GM13977 (cell line): Measurements from ENCODE around the gene GMDS.
A peak's percentile ranks its signal among the peaks of the same experiment; 100 is the strongest.

ENCODE experiments used
- DNase-seq: peaks from one replicate; pipeline ENCODE4 v3.0.0; 2012; ENCODE audit warnings: low spot score
- CTCF ChIP-seq: IDR thresholded peaks from 2 replicates; pipeline ENCODE4 v1.5.1; 2012; ENCODE audit warnings: mild to moderate bottlenecking, control low read depth; ENCODE audit not compliant: insufficient read depth; ENCODE audit errors: extremely low read depth, missing control alignments
- in situ Hi-C: fragments of 300-500 bp; cut with MboI; formaldehyde crosslinking; loops from one replicate; pipeline ENCODE4 v1.12.0; 2022; ENCODE audit warnings: low sequenced_read_pairs, low pct_unique_long_range_greater_than_20kb, mixed read lengths, inconsistent platforms; ENCODE audit not compliant: unreplicated experiment

GMDS gene

GRCh38 chr6:1604158-1605003 lies 641.0 kb downstream of the GMDS start:
- DNase-seq, result peak; percentile 90
- TF ChIP-seq CTCF, result peak; percentile 95
- in situ Hi-C loops, result loop anchor here (25.0 kb wide), 1 partner anchor 508 kb away; no protein-coding TSS in a partner anchor

- DNase-seq, result no peak
- TF ChIP-seq CTCF, result no peak
- in situ Hi-C loops, result loop anchor here (25.0 kb wide), 1 partner anchor 509 kb away; no protein-coding TSS in a partner anchor
These were observed 641.7 kb downstream of the GMDS start for GRCh38 chr6:1603708-1604107.

GRCh38 chr6:1602049-1602713 lies 643.2 kb downstream of the GMDS start:
- in situ Hi-C loops, result loop anchor here (25.0 kb wide), 1 partner anchor 510 kb away; no protein-coding TSS in a partner anchor
- TF ChIP-seq CTCF, result no peak

GRCh38 chr6:1601158-1602048 lies 644.0 kb downstream of the GMDS start:
- TF ChIP-seq CTCF, result no peak
- in situ Hi-C loops, result loop anchor here (25.0 kb wide), 1 partner anchor 511 kb away; no protein-coding TSS in a partner anchor

More at GRCh38 chr6:1602049-1602713, 643.2 kb downstream of the GMDS start:
- DNase-seq, result no peak

GRCh38 chr6:1600764-1601157 lies 644.6 kb downstream of the GMDS start:
- no peak for TF ChIP-seq CTCF
- in situ Hi-C loops, result loop anchor here (25.0 kb wide), 1 partner anchor 512 kb away; no protein-coding TSS in a partner anchor
- no peak for DNase-seq

More at GRCh38 chr6:1601158-1602048, 644.0 kb downstream of the GMDS start:
- no peak for DNase-seq

- TF ChIP-seq CTCF, result no peak
- no peak for DNase-seq
- in situ Hi-C loops, result loop anchor here (25.0 kb wide), 1 partner anchor 512 kb away; no protein-coding TSS in a partner anchor
These were observed 645.2 kb downstream of the GMDS start for GRCh38 chr6:1600063-1600763.
